Liver (tissue), 9 donors: ENCODE data around the gene SYTL1. TPM values are rescaled to one million over a fixed set of nuclear protein-coding genes. Genes with fewer than 3 reads are reported as not detected.
A peak's percentile ranks its signal among the peaks of the same experiment; 100 is the strongest.

ENCODE experiments used
- DNase-seq: peaks from one replicate; pipeline ENCODE4 v3.0.0-alpha.2; 2017; ENCODE audit warnings: low spot score
- H3K27ac ChIP-seq, 2 donors: one replicate each; pipeline ENCODE4 v1.7.0; 2013; ENCODE audit warnings: inconsistent platforms in 2 of 2, low read length in 2 of 2, control low read depth in 1 of 2, low read depth in 1 of 2, mild to moderate bottlenecking in 1 of 2
- H3K27me3 ChIP-seq, 4 donors: one replicate each; pipeline versions ENCODE4 v1.6.1 to v1.7.0; 2013; ENCODE audit warnings: low read length in 3 of 4, inconsistent platforms in 1 of 4, mild to moderate bottlenecking in 1 of 4, moderate library complexity in 1 of 4; ENCODE audit not compliant: control insufficient read depth in 4 of 4, insufficient read depth in 4 of 4
- H3K36me3 ChIP-seq, 4 donors: one replicate each; pipeline versions ENCODE4 v1.6.1 to v1.7.0; 2013; ENCODE audit warnings: low read length in 3 of 4, mild to moderate bottlenecking in 3 of 4, low read depth in 1 of 4, moderate library complexity in 1 of 4; ENCODE audit not compliant: control insufficient read depth in 4 of 4, insufficient read depth in 3 of 4
- H3K4me1 ChIP-seq, 4 donors: one replicate each; pipeline versions ENCODE4 v1.6.1 to v1.7.0; 2013; ENCODE audit warnings: low read length in 3 of 4, mild to moderate bottlenecking in 3 of 4, moderate library complexity in 1 of 4; ENCODE audit not compliant: control insufficient read depth in 4 of 4, insufficient read depth in 4 of 4
- H3K4me3 ChIP-seq, 3 donors: one replicate each; pipeline versions ENCODE4 v1.6.1 to v1.7.0; 2013; ENCODE audit warnings: low read length in 3 of 3, control low read depth in 1 of 3, low read depth in 1 of 3, mild to moderate bottlenecking in 1 of 3
- H3K9ac ChIP-seq, 2 donors: one replicate each; pipeline ENCODE4 v1.7.0; 2013; ENCODE audit warnings: low read length in 2 of 2, mild to moderate bottlenecking in 2 of 2, moderate library complexity in 2 of 2, control low read depth in 1 of 2, low read depth in 1 of 2
- H3K9me3 ChIP-seq, 4 donors: one replicate each; pipeline versions ENCODE4 v1.6.1 to v1.7.0; 2013; ENCODE audit warnings: low read length in 3 of 4; ENCODE audit not compliant: control insufficient read depth in 4 of 4
- EGR1 ChIP-seq, 2 donors: IDR thresholded peaks; 2 replicates each; pipeline ENCODE4 v1.6.1; 2016 to 2018; ENCODE audit warnings: antibody characterized with exemption in 2 of 2, low read depth in 2 of 2
- FOXA1 ChIP-seq: IDR thresholded peaks from 2 replicates; pipeline ENCODE4 v1.6.1; 2016; ENCODE audit warnings: antibody characterized with exemption
- FOXA2 ChIP-seq: IDR thresholded peaks from 2 replicates; pipeline ENCODE4 v1.6.1; 2016; ENCODE audit warnings: antibody characterized with exemption
- GABPA ChIP-seq, 2 donors: IDR thresholded peaks in 1 of 2; conservative IDR thresholded peaks in 1 of 2; 2 replicates each; pipeline ENCODE4 v1.6.1; 2016; ENCODE audit warnings: antibody characterized with exemption in 2 of 2, mild to moderate bottlenecking in 1 of 2, moderate library complexity in 1 of 2
- HNF4A ChIP-seq, 2 donors: conservative IDR thresholded peaks; 2 replicates each; pipeline ENCODE4 v1.6.1; 2016; ENCODE audit warnings: antibody characterized with exemption in 2 of 2, mild to moderate bottlenecking in 2 of 2
- HNF4G ChIP-seq: IDR thresholded peaks from 2 replicates; pipeline ENCODE4 v1.6.1; 2016; ENCODE audit warnings: antibody characterized with exemption
- JUND ChIP-seq, 2 donors: IDR thresholded peaks; 2 replicates each; pipeline ENCODE4 v1.6.1; 2016; ENCODE audit warnings: antibody characterized with exemption in 2 of 2
- NR2F2 ChIP-seq: IDR thresholded peaks from 2 replicates; pipeline ENCODE4 v1.6.1; 2016; ENCODE audit warnings: antibody characterized with exemption
- RAD21 ChIP-seq, 2 donors: IDR thresholded peaks; 2 replicates each; pipeline ENCODE4 v1.6.1; 2016; ENCODE audit warnings: antibody characterized with exemption in 2 of 2, mild to moderate bottlenecking in 2 of 2
- RXRA ChIP-seq, 2 donors: IDR thresholded peaks; 2 replicates each; pipeline ENCODE4 v1.6.1; 2017 to 2018; ENCODE audit warnings: antibody characterized with exemption in 2 of 2, mild to moderate bottlenecking in 1 of 2
- SP1 ChIP-seq: IDR thresholded peaks from 2 replicates; pipeline ENCODE4 v1.6.1; 2018; ENCODE audit warnings: antibody characterized with exemption, mild to moderate bottlenecking
- TAF1 ChIP-seq: conservative IDR thresholded peaks from 2 replicates; pipeline ENCODE4 v1.6.1; 2016; ENCODE audit warnings: antibody characterized with exemption, mild to moderate bottlenecking
- YY1 ChIP-seq: IDR thresholded peaks from 2 replicates; pipeline ENCODE4 v1.6.1; 2016; ENCODE audit warnings: antibody characterized with exemption, mild to moderate bottlenecking
- WGBS: extraction: QIAGEN DNeasy Blood & Tissue Kit; methylation state at CpG from one replicate; pipeline ENCODE4 v1.1.7; 2013; 5-methylcytosine and 5-hydroxymethylcytosine counted together
- polyA plus RNA-seq, 2 donors: library from polyadenylated mRNA; stranded (reverse) in 1 of 2; unstranded in 1 of 2; fragments of 200-250 nt in 1 of 2; fragments of >200 nt in 1 of 2; fragmentation: Nextera tagmentation in 1 of 2; extraction: Ambion mirVana in 1 of 2; gene quantifications; one replicate each; pipeline versions ENCODE4 v1.2.1 to v1.2.3, GENCODE V29; 2013 to 2015
- total RNA-seq, 2 donors: library from RNA; depleted of rRNA; stranded (reverse); fragments of >200 nt; gene quantifications; one replicate each; pipeline ENCODE4 v1.2.3, GENCODE V29; 2014
- TF ChIP-seq, protein P1 (sequence below): IDR thresholded peaks from 2 replicates; pipeline ENCODE4 v1.6.1; 2016; ENCODE audit warnings: antibody characterized with exemption
- TF ChIP-seq, protein P2 (sequence below): IDR thresholded peaks from 2 replicates; pipeline ENCODE4 v1.6.1; 2016; ENCODE audit warnings: antibody characterized with exemption
- TF ChIP-seq, protein P3 (sequence below): fragments of 150-350 bp; IDR thresholded peaks from 2 replicates; pipeline ENCODE4 v1.5.1; 2017; ENCODE audit warnings: improper control_type of control experiment, low read depth, low read length; ENCODE audit not compliant: missing input control
- TF ChIP-seq, protein P4 (sequence below): IDR thresholded peaks from 2 replicates; pipeline ENCODE4 v1.6.1; 2016; ENCODE audit warnings: antibody characterized with exemption, mild to moderate bottlenecking
- TF ChIP-seq, protein P5 (sequence below): IDR thresholded peaks from 2 replicates; pipeline ENCODE4 v1.6.1; 2016; ENCODE audit warnings: antibody characterized with exemption
- donor health status: healthy.
- donor health status: healthy.
- donor health status: healthy.
- donor health status: healthy.
- donor health status: healthy.

SYTL1 gene
- total and polyA plus RNA-seq, 4 donors: 0.73 to 3.9 (median 1.4) TPM

DNA sequence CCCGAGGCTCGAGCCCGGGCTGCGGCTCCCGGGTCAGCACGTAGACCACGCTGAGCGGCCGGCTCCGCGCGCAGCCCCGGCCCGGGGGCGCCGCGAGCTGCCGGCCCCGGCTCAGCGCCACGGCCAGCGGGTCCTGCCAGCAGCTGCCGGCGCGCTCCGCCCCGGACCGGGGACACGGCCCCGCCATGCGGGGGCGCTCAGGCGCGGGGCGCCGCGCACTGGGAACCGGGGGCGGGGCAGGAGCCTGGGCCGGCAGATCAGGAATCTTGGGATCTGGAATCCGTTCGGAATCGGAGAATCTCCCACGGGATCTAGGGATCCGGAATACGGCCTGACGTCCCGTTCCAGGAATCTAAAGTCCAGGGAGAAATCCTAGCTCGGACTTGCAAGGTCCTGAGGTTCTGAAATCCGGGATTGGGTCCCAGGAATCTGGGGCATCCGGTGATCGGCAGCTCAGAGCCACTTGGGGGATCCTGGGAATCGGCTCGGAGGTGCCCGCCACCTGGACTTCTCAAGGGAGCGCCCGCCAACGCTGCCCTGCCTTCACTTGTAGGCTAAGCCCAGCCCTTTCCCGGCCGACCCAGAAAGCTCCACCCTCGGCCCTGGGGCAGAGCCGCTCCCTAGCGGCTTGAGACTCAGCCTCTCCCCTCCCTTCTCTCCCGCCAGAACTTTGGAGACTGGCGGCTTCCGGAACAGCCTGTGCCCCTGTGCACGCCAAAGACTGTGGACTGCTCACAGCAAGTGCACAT, 24.8 kb downstream of the SYTL1 start, which contains the start of gene MAP3K6:
MAP3K6 (minus strand) TSS at position 551 of the 749 bp plus-strand sequence; CDS start at position 187, 364 bp downstream.
- H3K4me1 ChIP-seq: peaks cover 0 to 34% (median 12%) of the 10 kb centered on the region in 4 donors
- DNase-seq: peak; percentile 71
- WGBS: under 1% methylated on average over 67 of the region's 67 CpGs

More for the DNA sequence above, 24.8 kb downstream of the SYTL1 start, which contains the start of gene MAP3K6:
- Histone ChIP-seq H3K4me3 (peak within 1 kb of the TSS; percentile 66 to 80 (median 72)), H3K27me3 (no peaks in the 10 kb centered on the region), H3K36me3 (no peaks in the 10 kb centered on the region), H3K27ac (peak within 1 kb of the TSS; percentile 88 to 90), H3K9ac (peak within 1 kb of the TSS; percentile 79 to 85), H3K9me3 (no peaks in the 10 kb centered on the region)
- TF ChIP-seq GABPA (IDR thresholded peaks at IDR 0.05 in 1 of 2, conservative IDR thresholded peaks at IDR 0.05 in 1 of 2) (no peak), SP1 (peak; percentile 80), HNF4G (no peak), RXRA (IDR thresholded peaks at IDR 0.05) (peak in 1 of 2 donors; percentile 8), JUND (IDR thresholded peaks at IDR 0.05) (no peak), NR2F2 (peak; percentile 43), RAD21 (IDR thresholded peaks at IDR 0.05) (peak in 1 of 2 donors; percentile 14), FOXA1 (no peak), EGR1 (IDR thresholded peaks at IDR 0.05; ENCODE audit: low read depth in 2 of 2) (peak in 1 of 2 donors; percentile 20), FOXA2 (no peak), TAF1 (no peak), YY1 (no peak), HNF4A (conservative IDR thresholded peaks at IDR 0.05) (no peak)
- TF ChIP-seq, protein P1, sequence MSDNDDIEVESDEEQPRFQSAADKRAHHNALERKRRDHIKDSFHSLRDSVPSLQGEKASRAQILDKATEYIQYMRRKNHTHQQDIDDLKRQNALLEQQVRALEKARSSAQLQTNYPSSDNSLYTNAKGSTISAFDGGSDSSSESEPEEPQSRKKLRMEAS: no peak
- TF ChIP-seq, protein P2, sequence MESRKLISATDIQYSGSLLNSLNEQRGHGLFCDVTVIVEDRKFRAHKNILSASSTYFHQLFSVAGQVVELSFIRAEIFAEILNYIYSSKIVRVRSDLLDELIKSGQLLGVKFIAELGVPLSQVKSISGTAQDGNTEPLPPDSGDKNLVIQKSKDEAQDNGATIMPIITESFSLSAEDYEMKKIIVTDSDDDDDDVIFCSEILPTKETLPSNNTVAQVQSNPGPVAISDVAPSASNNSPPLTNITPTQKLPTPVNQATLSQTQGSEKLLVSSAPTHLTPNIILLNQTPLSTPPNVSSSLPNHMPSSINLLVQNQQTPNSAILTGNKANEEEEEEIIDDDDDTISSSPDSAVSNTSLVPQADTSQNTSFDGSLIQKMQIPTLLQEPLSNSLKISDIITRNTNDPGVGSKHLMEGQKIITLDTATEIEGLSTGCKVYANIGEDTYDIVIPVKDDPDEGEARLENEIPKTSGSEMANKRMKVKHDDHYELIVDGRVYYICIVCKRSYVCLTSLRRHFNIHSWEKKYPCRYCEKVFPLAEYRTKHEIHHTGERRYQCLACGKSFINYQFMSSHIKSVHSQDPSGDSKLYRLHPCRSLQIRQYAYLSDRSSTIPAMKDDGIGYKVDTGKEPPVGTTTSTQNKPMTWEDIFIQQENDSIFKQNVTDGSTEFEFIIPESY: no peak
- TF ChIP-seq, protein P3, sequence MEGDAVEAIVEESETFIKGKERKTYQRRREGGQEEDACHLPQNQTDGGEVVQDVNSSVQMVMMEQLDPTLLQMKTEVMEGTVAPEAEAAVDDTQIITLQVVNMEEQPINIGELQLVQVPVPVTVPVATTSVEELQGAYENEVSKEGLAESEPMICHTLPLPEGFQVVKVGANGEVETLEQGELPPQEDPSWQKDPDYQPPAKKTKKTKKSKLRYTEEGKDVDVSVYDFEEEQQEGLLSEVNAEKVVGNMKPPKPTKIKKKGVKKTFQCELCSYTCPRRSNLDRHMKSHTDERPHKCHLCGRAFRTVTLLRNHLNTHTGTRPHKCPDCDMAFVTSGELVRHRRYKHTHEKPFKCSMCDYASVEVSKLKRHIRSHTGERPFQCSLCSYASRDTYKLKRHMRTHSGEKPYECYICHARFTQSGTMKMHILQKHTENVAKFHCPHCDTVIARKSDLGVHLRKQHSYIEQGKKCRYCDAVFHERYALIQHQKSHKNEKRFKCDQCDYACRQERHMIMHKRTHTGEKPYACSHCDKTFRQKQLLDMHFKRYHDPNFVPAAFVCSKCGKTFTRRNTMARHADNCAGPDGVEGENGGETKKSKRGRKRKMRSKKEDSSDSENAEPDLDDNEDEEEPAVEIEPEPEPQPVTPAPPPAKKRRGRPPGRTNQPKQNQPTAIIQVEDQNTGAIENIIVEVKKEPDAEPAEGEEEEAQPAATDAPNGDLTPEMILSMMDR: peak; percentile 25
- TF ChIP-seq, protein P4, sequence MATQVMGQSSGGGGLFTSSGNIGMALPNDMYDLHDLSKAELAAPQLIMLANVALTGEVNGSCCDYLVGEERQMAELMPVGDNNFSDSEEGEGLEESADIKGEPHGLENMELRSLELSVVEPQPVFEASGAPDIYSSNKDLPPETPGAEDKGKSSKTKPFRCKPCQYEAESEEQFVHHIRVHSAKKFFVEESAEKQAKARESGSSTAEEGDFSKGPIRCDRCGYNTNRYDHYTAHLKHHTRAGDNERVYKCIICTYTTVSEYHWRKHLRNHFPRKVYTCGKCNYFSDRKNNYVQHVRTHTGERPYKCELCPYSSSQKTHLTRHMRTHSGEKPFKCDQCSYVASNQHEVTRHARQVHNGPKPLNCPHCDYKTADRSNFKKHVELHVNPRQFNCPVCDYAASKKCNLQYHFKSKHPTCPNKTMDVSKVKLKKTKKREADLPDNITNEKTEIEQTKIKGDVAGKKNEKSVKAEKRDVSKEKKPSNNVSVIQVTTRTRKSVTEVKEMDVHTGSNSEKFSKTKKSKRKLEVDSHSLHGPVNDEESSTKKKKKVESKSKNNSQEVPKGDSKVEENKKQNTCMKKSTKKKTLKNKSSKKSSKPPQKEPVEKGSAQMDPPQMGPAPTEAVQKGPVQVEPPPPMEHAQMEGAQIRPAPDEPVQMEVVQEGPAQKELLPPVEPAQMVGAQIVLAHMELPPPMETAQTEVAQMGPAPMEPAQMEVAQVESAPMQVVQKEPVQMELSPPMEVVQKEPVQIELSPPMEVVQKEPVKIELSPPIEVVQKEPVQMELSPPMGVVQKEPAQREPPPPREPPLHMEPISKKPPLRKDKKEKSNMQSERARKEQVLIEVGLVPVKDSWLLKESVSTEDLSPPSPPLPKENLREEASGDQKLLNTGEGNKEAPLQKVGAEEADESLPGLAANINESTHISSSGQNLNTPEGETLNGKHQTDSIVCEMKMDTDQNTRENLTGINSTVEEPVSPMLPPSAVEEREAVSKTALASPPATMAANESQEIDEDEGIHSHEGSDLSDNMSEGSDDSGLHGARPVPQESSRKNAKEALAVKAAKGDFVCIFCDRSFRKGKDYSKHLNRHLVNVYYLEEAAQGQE: no peak
- TF ChIP-seq, protein P5, sequence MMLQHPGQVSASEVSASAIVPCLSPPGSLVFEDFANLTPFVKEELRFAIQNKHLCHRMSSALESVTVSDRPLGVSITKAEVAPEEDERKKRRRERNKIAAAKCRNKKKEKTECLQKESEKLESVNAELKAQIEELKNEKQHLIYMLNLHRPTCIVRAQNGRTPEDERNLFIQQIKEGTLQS: no peak
